Coronary artery (tissue), 2 donors: Measurements from ENCODE around the gene GLYATL1B.

ENCODE experiments used
- DNase-seq: peaks from one replicate; pipeline ENCODE4 v3.0.0-alpha.2; 2017; ENCODE audit warnings: low spot score
- H3K27ac ChIP-seq, 2 donors: fragments of 200-600 bp; sonication (generic); one replicate each; pipeline ENCODE4 v1.5.1; 2016 to 2019
- H3K4me3 ChIP-seq: fragments of 200-600 bp; sonication (generic); 2 replicates; pipeline ENCODE4 v1.5.1; 2016; ENCODE audit warnings: mild to moderate bottlenecking, moderate library complexity
- CTCF ChIP-seq: fragments of 200-600 bp; sonication (generic); IDR thresholded peaks from one replicate; pipeline ENCODE4 v1.5.1; 2019; ENCODE audit warnings: antibody characterized with exemption

The GLYATL1B gene

GRCh38 chr11:59141191-59141590 lies 55.1 kb downstream of the GLYATL1B start:
- H3K27ac ChIP-seq, result no peak overlapping the region
- TF ChIP-seq CTCF, result no peak
- no peak overlapping the region for H3K4me3 ChIP-seq
- no peak for DNase-seq

GRCh38 chr11:59141673-59142460 lies 55.8 kb downstream of the GLYATL1B start:
- DNase-seq, result no peak
- peak overlapping the region; percentile 89 for H3K4me3 ChIP-seq
- H3K27ac ChIP-seq, result peak overlapping the region; percentile 88 to 96

GRCh38 chr11:59142530-59143507 lies 56.7 kb downstream of the GLYATL1B start, which contains the start of gene FAM111A:
FAM111A (plus strand) TSS chr11:59142856; CDS start chr11:59148873, 6,017 bp downstream.
- TF ChIP-seq CTCF, result no peak
- Histone ChIP-seq H3K4me3 (peak within 1 kb of the TSS; percentile 89), H3K27ac (peak within 1 kb of the TSS; percentile 88 to 96)
- peak; percentile 90 for DNase-seq

More at GRCh38 chr11:59141673-59142460, 55.8 kb downstream of the GLYATL1B start:
- no peak for TF ChIP-seq CTCF

- DNase-seq, result no peak
Observed at GRCh38 chr11:59144096-59144495, 58.0 kb downstream of the GLYATL1B start.

More at GRCh38 chr11:59144096-59144495, 58.0 kb downstream of the GLYATL1B start:
- Histone ChIP-seq H3K27ac (peak overlapping the region; percentile 88 to 96), H3K4me3 (peak overlapping the region; percentile 89)
- TF ChIP-seq CTCF, result no peak
